Spinal cord (tissue), 10 donors: ENCODE data around the gene IP6K1. TPM values are rescaled to one million over a fixed set of nuclear protein-coding genes. Genes with fewer than 3 reads are reported as not detected.
A peak's percentile ranks its signal among the peaks of the same experiment; 100 is the strongest.

Experiments
- DNase-seq, 6 donors: peaks; one replicate each; pipeline versions ENCODE4 v3.0.0 to v3.0.0-alpha.2; 2013 to 2015; ENCODE audit warnings: low spot score in 6 of 6, low read depth in 4 of 6
- H3K27ac ChIP-seq: one replicate; pipeline ENCODE4 v1.5.1; 2013; ENCODE audit warnings: low read depth, low read length, control low read depth
- H3K27me3 ChIP-seq: one replicate; pipeline ENCODE4 v1.6.1; 2013; ENCODE audit warnings: low read length; ENCODE audit not compliant: control insufficient read depth, insufficient read depth
- H3K36me3 ChIP-seq: one replicate; pipeline ENCODE4 v1.6.1; 2013; ENCODE audit warnings: low read length; ENCODE audit not compliant: control insufficient read depth, insufficient read depth
- H3K4me1 ChIP-seq: one replicate; pipeline ENCODE4 v1.6.1; 2013; ENCODE audit warnings: low read length; ENCODE audit not compliant: control insufficient read depth, insufficient read depth
- H3K4me3 ChIP-seq: one replicate; pipeline ENCODE4 v1.5.1; 2013; ENCODE audit warnings: low read depth, low read length, control low read depth
- H3K9me3 ChIP-seq: one replicate; pipeline ENCODE4 v1.6.1; 2013; ENCODE audit warnings: low read length; ENCODE audit not compliant: control insufficient read depth, insufficient read depth
- WGBS: methylation state at CpG from one replicate; pipeline ENCODE4 v1.1.5; 2013; ENCODE audit warnings: missing lambda C conversion rate; ENCODE audit not compliant: insufficient coverage; 5-methylcytosine and 5-hydroxymethylcytosine counted together
- polyA plus RNA-seq, 2 donors: library from polyadenylated mRNA; unstranded; fragments of 120-200 nt; gene quantifications; one replicate each; pipeline ENCODE4 v1.2.1, GENCODE V29; 2013; ENCODE audit not compliant: insufficient read length in 2 of 2
- total RNA-seq, 2 donors: library from RNA; depleted of rRNA in 1 of 2; stranded (reverse); fragments of 120-200 nt in 1 of 2; fragments of >200 nt in 1 of 2; gene quantifications; one replicate each; pipeline versions ENCODE4 v1.2.3 to v1.2.4, GENCODE V29; 2013 to 2014
- donor health status: healthy.

Gene IP6K1
- total and polyA plus RNA-seq, 4 donors = 30.2 to 65.9 (median 52.4) TPM

- Histone ChIP-seq H3K27me3 (no peaks in the 10 kb centered on the region), H3K4me3 (no peak overlapping the region), H3K4me1 (no peaks in the 10 kb centered on the region), H3K36me3 (no peaks in the 10 kb centered on the region), H3K27ac (no peak overlapping the region), H3K9me3 (no peaks in the 10 kb centered on the region)
- WGBS = 77% methylated on average over 24 of the region's 24 CpGs
- DNase-seq = no peak
Measured at GRCh38 chr3:49794926-49795905, 8.9 kb upstream of the IP6K1 start.

- WGBS = 80% methylated on average over 4 of the region's 4 CpGs
- DNase-seq = no peak
- H3K9me3 ChIP-seq = no peaks in the 10 kb centered on the region
- no peaks in the 10 kb centered on the region for H3K27me3 ChIP-seq
- no peak overlapping the region for H3K4me3 ChIP-seq
- no peaks in the 10 kb centered on the region for H3K4me1 ChIP-seq
- H3K27ac ChIP-seq = no peak overlapping the region
- H3K36me3 ChIP-seq = no peaks in the 10 kb centered on the region
Measured at GRCh38 chr3:49794431-49794830, 8.1 kb upstream of the IP6K1 start.

- WGBS = 96% methylated on average over 11 of the region's 13 CpGs
- DNase-seq = no peak
- H3K4me3 ChIP-seq = no peak overlapping the region
Measured at GRCh38 chr3:49793486-49794085, 7.2 kb upstream of the IP6K1 start.

GRCh38 chr3:49792371-49793150 is 6.2 kb upstream of the IP6K1 start:
- no peaks in the 10 kb centered on the region for H3K27me3 ChIP-seq
- no peaks in the 10 kb centered on the region for H3K4me1 ChIP-seq
- H3K4me3 ChIP-seq = no peak overlapping the region
- 91% methylated on average over 10 of the region's 10 CpGs for WGBS
- no peaks in the 10 kb centered on the region for H3K9me3 ChIP-seq
- no peak for DNase-seq
- H3K27ac ChIP-seq = no peak overlapping the region
- no peaks in the 10 kb centered on the region for H3K36me3 ChIP-seq

More at GRCh38 chr3:49793486-49794085, 7.2 kb upstream of the IP6K1 start:
- no peaks in the 10 kb centered on the region for H3K36me3 ChIP-seq
- no peaks in the 10 kb centered on the region for H3K27me3 ChIP-seq
- H3K9me3 ChIP-seq = no peaks in the 10 kb centered on the region
- no peak overlapping the region for H3K27ac ChIP-seq
- no peaks in the 10 kb centered on the region for H3K4me1 ChIP-seq

GRCh38 chr3:49791571-49791970 is 5.2 kb upstream of the IP6K1 start:
- Histone ChIP-seq H3K9me3 (no peaks in the 10 kb centered on the region), H3K27me3 (no peaks in the 10 kb centered on the region), H3K4me3 (no peak overlapping the region), H3K4me1 (peaks cover 8% of the 10 kb centered on the region), H3K36me3 (no peaks in the 10 kb centered on the region), H3K27ac (no peak overlapping the region)
- DNase-seq = no peak
- WGBS = 97% methylated on average over 4 of the region's 4 CpGs

- 67% methylated on average over 3 of the region's 9 CpGs for WGBS
- H3K4me1 ChIP-seq = peaks cover 8% of the 10 kb centered on the region
- no peaks in the 10 kb centered on the region for H3K27me3 ChIP-seq
- DNase-seq = no peak
- no peaks in the 10 kb centered on the region for H3K9me3 ChIP-seq
- H3K4me3 ChIP-seq = no peak overlapping the region
- no peak overlapping the region for H3K27ac ChIP-seq
- H3K36me3 ChIP-seq = no peaks in the 10 kb centered on the region
Measured at GRCh38 chr3:49790626-49791411, 4.5 kb upstream of the IP6K1 start.

GRCh38 chr3:49788056-49788455 is 1.7 kb upstream of the IP6K1 start:
- H3K36me3 ChIP-seq = peaks cover 21% of the 10 kb centered on the region
- H3K27ac ChIP-seq = no peak overlapping the region
- no peak for DNase-seq
- H3K4me3 ChIP-seq = no peak overlapping the region
- peaks cover 26% of the 10 kb centered on the region for H3K4me1 ChIP-seq
- no peaks in the 10 kb centered on the region for H3K9me3 ChIP-seq
- 100% methylated on average over 2 of the region's 2 CpGs for WGBS
- no peaks in the 10 kb centered on the region for H3K27me3 ChIP-seq

GRCh38 chr3:49787536-49787935 is 1.2 kb upstream of the IP6K1 start:
- Histone ChIP-seq H3K9me3 (no peaks in the 10 kb centered on the region), H3K36me3 (peaks cover 22% of the 10 kb centered on the region), H3K27ac (peak overlapping the region; percentile 98), H3K27me3 (no peaks in the 10 kb centered on the region), H3K4me3 (no peak overlapping the region), H3K4me1 (peaks cover 26% of the 10 kb centered on the region)
- WGBS = 100% methylated on average over 2 of the region's 5 CpGs
- no peak for DNase-seq

- 87% methylated on average over 2 of the region's 3 CpGs for WGBS
- Histone ChIP-seq H3K36me3 (peaks cover 26% of the 10 kb centered on the region), H3K4me1 (peaks cover 26% of the 10 kb centered on the region), H3K27ac (peak overlapping the region; percentile 98), H3K27me3 (no peaks in the 10 kb centered on the region), H3K4me3 (peak overlapping the region; percentile 89), H3K9me3 (no peaks in the 10 kb centered on the region)
- no peak for DNase-seq
Measured at GRCh38 chr3:49787182-49787464, 781 bp upstream of the IP6K1 start.
